ENCODE data around the gene HMOX2. TPM values are rescaled to one million over a fixed set of nuclear protein-coding genes. Genes with fewer than 3 reads are reported as not detected.

Gene HMOX2
- total RNA-seq, 1 donor, result 31.0 TPM

- DNase-seq (ENCODE audit: low read depth in 2 of 3, low spot score in 2 of 3), result no peak
Measured at GRCh38 chr16:4520913-4521312, 44.7 kb downstream of the HMOX2 start.

- DNase-seq (ENCODE audit: low read depth in 2 of 3, low spot score in 2 of 3), result no peak
Measured at GRCh38 chr16:4522051-4522581, 45.9 kb downstream of the HMOX2 start.

GRCh38 chr16:4523686-4524085 is 47.5 kb downstream of the HMOX2 start:
- no peak for DNase-seq (ENCODE audit: low read depth in 2 of 3, low spot score in 2 of 3)

GRCh38 chr16:4524571-4524970 is 48.4 kb downstream of the HMOX2 start:
- no peak for DNase-seq (ENCODE audit: low read depth in 2 of 3, low spot score in 2 of 3)

GRCh38 chr16:4525069-4525468 is 48.9 kb downstream of the HMOX2 start:
- no peak for DNase-seq (ENCODE audit: low read depth in 2 of 3, low spot score in 2 of 3)

- DNase-seq (ENCODE audit: low read depth in 2 of 3, low spot score in 2 of 3), result no peak
Measured at GRCh38 chr16:4525634-4526277, 49.6 kb downstream of the HMOX2 start.

- DNase-seq (ENCODE audit: low read depth in 2 of 3, low spot score in 2 of 3), result peak in 1 of 3 donors; percentile 37
Measured at GRCh38 chr16:4529085-4530060, 53.2 kb downstream of the HMOX2 start.

GRCh38 chr16:4531811-4532210 is 55.6 kb downstream of the HMOX2 start:
- DNase-seq (ENCODE audit: low read depth in 2 of 3, low spot score in 2 of 3), result no peak

GRCh38 chr16:4532238-4532637 is 56.0 kb downstream of the HMOX2 start:
- no peak for DNase-seq (ENCODE audit: low read depth in 2 of 3, low spot score in 2 of 3)

- DNase-seq (ENCODE audit: low read depth in 2 of 3, low spot score in 2 of 3), result no peak
Measured at GRCh38 chr16:4533490-4533889, 57.3 kb downstream of the HMOX2 start.

- DNase-seq (ENCODE audit: low read depth in 2 of 3, low spot score in 2 of 3), result no peak
Measured at GRCh38 chr16:4534151-4534790, 58.1 kb downstream of the HMOX2 start.

- DNase-seq (ENCODE audit: low read depth in 2 of 3, low spot score in 2 of 3), result no peak
Measured at GRCh38 chr16:4535627-4536108, 59.5 kb downstream of the HMOX2 start.

- no peak for DNase-seq (ENCODE audit: low read depth in 2 of 3, low spot score in 2 of 3)
Measured at GRCh38 chr16:4536391-4537106, 60.4 kb downstream of the HMOX2 start.

GRCh38 chr16:4537376-4538343 is 61.5 kb downstream of the HMOX2 start:
- DNase-seq (ENCODE audit: low read depth in 2 of 3, low spot score in 2 of 3), result no peak

- DNase-seq (ENCODE audit: low read depth in 2 of 3, low spot score in 2 of 3), result peak; percentile 92 to 97 (median 97)
Measured at GRCh38 chr16:4538350-4539235, 62.4 kb downstream of the HMOX2 start, which contains the start of gene CDIP1. TSS of gene CDIP1 (minus strand) at chr16:4538773. CDS start at chr16:4514130, 24,643 bp downstream.

- no peak for DNase-seq (ENCODE audit: low read depth in 2 of 3, low spot score in 2 of 3)
Measured at GRCh38 chr16:4539716-4540284, 63.6 kb downstream of the HMOX2 start.

GRCh38 chr16:4544473-4544872 is 68.3 kb downstream of the HMOX2 start:
- no peak for DNase-seq (ENCODE audit: low read depth in 2 of 3, low spot score in 2 of 3)

GRCh38 chr16:4548124-4548523 is 71.9 kb downstream of the HMOX2 start:
- DNase-seq (ENCODE audit: low read depth in 2 of 3, low spot score in 2 of 3), result no peak

All from hematopoietic multipotent progenitor cell (in vitro differentiated cells).